Activated T-cell treated with anti-CD3 and anti-CD28 coated beads for 4 hours (primary cell): ENCODE measurements around the gene RTN4RL1.

Experiments used
- DNase-seq: peaks from one replicate; pipeline ENCODE4 v3.0.0-alpha.2; 2020

RTN4RL1 gene

DNA sequence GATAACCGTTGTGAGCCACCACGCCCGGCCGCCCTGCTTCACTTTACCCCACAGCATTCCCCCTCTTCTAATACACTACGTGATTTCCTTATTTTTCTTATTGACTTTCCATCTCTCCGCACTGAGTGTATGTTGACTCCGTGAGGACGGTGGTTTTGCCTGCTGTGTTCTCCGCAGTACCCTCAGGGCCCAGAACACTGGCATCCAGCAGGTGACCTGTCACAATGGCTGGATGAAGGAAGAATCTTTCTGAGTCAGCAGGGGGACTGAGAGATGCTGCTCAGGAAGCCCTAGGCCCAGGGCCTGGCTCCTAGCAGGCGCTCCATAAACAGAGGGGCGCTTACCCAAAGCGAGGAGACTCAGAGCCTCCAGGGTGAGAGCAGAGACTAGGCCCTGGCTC lies 79.5 kb downstream of the RTN4RL1 start:
- DNase-seq = no peak

- no peak for DNase-seq
Observed at GRCh38 chr17:1943436-1943831, 81.7 kb downstream of the RTN4RL1 start.

GRCh38 chr17:1942666-1943435 lies 82.3 kb downstream of the RTN4RL1 start:
- DNase-seq = no peak

- no peak for DNase-seq
Observed at GRCh38 chr17:1942066-1942365, 83.1 kb downstream of the RTN4RL1 start.

- no peak for DNase-seq
Observed at GRCh38 chr17:1941272-1942065, 83.7 kb downstream of the RTN4RL1 start.

DNA sequence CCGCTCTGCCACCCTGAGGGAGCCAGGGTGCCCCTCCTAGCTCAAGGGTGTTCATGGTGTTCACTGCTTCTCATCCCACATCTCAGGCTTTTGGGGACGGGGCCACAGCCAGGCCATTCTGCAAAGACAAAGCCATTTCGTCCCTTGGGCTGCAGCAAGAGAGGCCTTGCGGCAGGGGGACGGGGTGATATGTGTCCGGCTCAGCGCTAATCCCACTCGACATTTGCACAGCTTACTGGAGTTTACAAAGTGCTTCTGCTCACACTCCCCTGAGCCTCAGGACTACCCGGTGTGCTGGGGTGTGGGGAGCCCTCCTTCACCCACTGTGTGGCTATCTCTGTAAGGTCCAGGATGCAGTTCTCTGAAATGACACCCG lies 84.3 kb downstream of the RTN4RL1 start:
- no peak for DNase-seq

DNA sequence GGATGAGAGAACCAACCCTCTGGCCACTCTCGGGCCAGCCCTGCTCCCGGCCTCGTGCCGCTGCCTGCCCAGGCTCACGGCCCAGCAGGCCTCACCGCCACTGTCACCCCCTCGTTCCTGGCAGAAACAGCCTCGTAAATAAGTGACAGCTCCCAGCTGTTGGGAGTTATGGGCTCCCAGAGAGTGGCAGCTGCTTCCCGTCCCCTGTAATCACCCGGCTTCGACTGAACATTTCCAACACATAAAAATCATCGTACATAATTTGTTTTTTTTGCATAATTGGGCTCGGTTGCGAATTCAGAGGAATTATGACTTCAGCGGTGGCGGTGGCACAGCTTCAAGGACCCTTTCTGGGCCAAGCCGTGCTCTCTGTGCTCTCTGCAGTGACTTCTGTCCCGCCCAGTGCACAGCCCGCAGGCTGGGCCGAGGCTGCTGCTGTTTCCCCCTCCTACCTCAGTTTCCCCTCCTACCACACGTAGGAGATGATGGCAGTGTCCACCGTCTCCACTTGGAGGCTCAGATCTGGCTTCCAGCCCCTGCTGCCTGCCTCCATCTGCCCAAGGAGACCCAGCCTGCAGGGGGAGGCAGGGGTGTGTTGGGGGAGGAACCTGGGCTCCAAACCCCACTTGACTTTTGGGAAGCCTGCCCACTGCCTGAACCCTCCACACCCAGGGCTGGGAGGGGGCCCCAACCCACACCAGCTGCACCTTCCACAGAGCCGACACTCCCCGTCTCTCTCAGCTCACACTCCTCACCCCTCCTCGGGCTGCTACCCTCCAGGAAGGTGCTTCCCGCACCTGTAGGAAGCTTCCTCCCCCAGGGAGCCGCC lies 84.9 kb downstream of the RTN4RL1 start:
- DNase-seq = no peak

GRCh38 chr17:1937461-1937860 lies 87.7 kb downstream of the RTN4RL1 start:
- DNase-seq = no peak

DNA sequence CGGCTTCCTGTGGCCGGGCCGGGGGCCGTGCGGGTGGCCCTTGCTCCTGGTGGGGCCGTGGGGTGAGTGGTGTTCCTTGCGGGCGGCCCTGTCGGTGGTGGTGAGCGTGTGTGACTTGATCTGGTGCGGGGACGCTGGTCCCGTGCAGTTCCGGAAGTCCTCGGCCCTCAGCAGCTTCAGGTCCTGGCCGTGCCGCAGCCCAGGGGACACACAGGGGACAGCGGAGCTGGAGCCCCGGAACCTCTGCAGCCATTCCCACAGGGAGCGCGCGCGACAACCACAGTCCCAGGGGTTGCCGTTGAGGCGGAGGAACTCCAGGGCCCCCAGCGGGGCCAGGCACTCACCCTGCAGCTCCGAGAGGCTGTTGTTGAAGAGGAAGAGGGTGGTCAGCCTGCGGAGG lies 88.4 kb downstream of the RTN4RL1 start:
- no peak for DNase-seq

- no peak for DNase-seq
Observed at GRCh38 chr17:1934901-1935300, 90.2 kb downstream of the RTN4RL1 start.

- no peak for DNase-seq
Observed at GRCh38 chr17:1933875-1934715, 91.0 kb downstream of the RTN4RL1 start.

DNA sequence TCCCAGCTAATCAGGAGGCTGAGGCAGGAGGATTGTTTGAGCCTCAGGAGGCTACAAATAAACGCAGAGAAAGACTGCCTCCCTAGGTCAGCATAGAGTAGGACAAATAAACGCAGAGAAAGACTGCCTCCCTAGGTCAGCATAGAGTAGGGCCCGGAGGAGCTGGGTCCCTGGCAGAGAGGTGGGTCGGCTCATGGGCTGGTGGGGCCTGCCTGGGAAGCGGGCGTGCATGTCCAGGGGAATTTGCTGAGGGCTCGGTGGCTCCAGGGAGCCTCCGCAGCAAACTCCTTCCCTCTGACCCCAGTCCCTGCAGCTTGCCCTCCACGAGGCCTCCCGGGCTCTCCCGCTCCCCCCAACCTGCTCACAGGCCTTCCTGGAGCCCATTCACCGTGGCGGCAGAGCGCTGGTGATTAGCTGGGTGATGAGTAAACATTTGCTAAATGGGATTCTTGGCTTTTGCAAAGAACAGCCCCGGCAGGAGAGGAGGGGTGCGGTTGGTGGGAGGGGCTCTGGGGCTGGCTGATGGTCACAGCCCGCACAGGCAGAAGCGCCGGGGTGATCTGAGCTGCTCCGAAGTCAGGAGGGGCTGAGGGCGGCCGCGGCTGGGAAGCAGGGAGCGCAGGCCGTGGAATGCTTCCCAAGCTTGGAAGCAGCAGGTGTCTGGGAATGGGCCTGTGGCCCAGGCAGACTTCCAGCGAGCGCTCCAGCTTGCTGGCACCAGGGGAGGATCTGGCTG lies 93.1 kb downstream of the RTN4RL1 start:
- DNase-seq = no peak

DNA sequence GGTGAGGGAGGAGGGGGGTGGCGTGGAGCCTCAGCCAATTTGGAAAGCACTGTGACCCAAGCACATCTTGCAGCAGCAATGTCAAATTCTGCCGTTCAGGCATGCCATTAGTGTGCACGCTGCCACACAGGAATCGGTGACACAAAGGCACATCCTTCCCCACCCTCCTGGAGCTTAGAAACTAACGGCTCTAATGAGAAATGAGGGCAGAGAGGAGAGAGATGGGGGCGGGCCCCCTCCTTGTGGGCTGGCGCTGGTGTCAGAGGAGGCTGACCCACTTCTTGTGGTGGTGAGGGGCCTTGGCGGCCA lies 94.8 kb downstream of the RTN4RL1 start:
- DNase-seq = no peak

DNA sequence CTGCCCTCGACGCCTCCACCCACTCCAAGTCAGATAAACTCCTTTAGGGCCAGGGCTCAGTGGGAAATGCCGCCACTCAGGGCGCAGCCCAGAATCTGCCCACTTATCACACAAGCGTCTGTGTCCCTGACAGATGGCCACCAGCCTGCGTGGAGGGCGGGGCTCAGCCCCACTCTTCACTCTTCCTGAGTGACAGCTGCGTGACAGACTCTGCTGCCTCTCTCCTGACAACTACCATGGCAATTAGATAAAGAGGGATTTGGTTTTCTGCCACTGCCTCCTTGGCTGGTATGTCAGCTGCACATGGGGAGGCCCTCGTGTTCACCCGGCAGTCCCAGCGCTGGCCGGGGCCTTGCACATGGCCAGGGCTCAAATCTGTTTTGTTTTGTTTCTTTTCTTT lies 96.2 kb downstream of the RTN4RL1 start:
- DNase-seq = no peak

DNA sequence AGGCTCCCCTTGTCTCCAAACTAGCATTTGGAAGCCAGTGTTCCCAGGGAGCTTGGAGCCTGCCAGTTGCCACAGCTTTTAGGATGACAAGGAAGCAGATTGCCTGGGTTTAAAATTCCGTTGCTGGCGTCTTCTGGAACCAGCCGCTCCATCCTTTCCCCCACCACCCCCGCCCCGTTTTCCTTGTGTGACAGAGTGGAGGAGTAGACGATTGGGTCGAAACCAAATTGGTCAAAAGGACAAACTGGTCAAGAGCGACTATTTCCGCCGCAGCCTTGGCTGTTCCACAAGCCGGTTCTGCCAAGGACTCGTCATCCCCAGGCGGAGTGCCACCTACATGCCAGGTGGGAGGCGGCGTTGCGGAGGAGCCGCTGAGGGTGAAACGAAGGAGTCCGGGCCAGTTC lies 104.2 kb downstream of the RTN4RL1 start:
- DNase-seq = no peak

- DNase-seq = no peak
Observed at GRCh38 chr17:1919201-1919600, 105.9 kb downstream of the RTN4RL1 start.

GRCh38 chr17:1918346-1919162 lies 106.6 kb downstream of the RTN4RL1 start:
- no peak for DNase-seq

GRCh38 chr17:1916963-1917715 lies 108.0 kb downstream of the RTN4RL1 start:
- DNase-seq = no peak

- DNase-seq = no peak
Observed at GRCh38 chr17:1916316-1916715, 108.8 kb downstream of the RTN4RL1 start.

- DNase-seq = no peak
Observed at GRCh38 chr17:1915889-1916288, 109.2 kb downstream of the RTN4RL1 start.

DNA sequence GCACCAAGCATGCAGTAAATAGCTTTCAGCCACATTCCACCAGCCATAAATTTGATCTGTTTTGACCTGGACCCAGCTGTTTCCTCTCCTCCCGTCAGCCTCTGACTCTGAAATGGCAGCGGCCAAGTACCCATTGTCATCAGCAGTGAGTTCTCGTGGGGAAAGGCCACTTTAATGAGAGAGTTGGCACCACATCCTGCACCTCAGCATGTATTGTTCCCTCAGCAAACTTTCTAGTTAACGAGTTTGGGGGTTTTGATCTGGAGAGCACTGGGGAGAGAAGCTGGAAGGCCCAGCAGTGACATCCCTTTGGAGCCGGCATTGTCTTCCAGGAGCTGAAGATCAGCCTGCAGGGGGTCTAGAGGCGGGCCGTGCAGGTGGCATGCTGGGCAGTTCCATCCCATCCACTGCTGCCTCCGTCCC lies 110.5 kb downstream of the RTN4RL1 start:
- DNase-seq = no peak
